Transverse colon (tissue), 4 donors: ENCODE results near the gene GMPR.

ENCODE experiments used
- EP300 ChIP-seq: sonication (generic); formaldehyde crosslinking; IDR thresholded peaks from one replicate; pipeline ENCODE4 v1.6.1; 2017; ENCODE audit warnings: antibody characterized with exemption, low read depth
- POLR2A ChIP-seq: fragments of 450-650 bp; IDR thresholded peaks from one replicate; pipeline ENCODE4 v1.6.1; 2016; ENCODE audit warnings: antibody characterized with exemption, mild to moderate bottlenecking, moderate library complexity
- POLR2AphosphoS5 ChIP-seq, 3 donors: sonication (generic); formaldehyde crosslinking; IDR thresholded peaks; one replicate each; pipeline ENCODE4 v1.6.1; 2016; ENCODE audit warnings: antibody characterized with exemption in 3 of 3
- TF ChIP-seq, protein P1 (sequence below), 5 experiments: fragments of 200-600 bp in 3 of 5; fragments of 450-650 bp in 2 of 5; sonication (generic) in 3 of 5; IDR thresholded peaks; 1 replicate in 2 of 5; 2 replicates in 3 of 5; pipeline ENCODE4 v1.5.1; 2016 to 2017; ENCODE audit warnings: antibody characterized with exemption in 5 of 5, inconsistent platforms in 3 of 5, mild to moderate bottlenecking in 2 of 5, moderate library complexity in 1 of 5

DNA sequence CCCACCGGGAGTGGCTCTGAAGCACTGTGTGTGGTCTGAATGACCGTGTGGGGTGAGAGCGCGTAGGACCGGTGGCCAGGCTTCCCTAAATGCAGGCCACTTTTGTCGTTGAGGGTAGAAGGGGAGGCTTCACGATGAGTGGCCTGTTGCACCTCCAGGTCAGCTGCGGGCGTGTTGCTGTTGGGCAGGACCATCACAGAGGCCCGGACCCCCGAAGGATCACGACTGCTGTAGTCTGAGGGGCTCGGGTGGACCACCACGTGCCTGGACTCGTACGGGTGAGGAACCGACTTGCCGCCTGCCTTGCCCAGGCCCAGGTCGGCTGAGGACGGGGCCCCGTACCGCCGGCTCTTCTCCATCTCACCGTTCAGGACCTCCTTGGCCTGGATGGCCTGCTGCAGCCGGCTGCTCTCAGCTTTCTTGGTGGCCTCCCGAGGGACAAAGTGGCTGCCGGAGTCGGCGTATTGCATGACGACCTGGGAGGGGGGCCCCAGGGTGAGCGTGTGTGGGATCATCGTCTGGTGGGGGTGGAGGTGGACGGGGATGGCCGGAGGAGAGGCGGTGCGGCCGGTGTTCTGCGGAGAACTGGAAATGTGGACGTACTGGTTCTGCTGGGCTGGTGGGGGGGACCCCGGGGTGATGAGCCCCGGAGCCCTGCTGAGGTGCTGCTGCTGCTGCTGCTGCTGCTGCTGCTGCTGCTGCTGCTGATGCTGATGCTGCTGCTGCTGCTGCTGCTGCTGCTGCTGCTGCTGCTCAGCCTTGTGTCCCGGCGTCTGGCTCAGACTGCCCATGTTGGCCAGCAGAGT, 88.8 kb downstream of the GMPR start:
- TF ChIP-seq, protein P1, sequence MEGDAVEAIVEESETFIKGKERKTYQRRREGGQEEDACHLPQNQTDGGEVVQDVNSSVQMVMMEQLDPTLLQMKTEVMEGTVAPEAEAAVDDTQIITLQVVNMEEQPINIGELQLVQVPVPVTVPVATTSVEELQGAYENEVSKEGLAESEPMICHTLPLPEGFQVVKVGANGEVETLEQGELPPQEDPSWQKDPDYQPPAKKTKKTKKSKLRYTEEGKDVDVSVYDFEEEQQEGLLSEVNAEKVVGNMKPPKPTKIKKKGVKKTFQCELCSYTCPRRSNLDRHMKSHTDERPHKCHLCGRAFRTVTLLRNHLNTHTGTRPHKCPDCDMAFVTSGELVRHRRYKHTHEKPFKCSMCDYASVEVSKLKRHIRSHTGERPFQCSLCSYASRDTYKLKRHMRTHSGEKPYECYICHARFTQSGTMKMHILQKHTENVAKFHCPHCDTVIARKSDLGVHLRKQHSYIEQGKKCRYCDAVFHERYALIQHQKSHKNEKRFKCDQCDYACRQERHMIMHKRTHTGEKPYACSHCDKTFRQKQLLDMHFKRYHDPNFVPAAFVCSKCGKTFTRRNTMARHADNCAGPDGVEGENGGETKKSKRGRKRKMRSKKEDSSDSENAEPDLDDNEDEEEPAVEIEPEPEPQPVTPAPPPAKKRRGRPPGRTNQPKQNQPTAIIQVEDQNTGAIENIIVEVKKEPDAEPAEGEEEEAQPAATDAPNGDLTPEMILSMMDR (IDR thresholded peaks at IDR 0.05): no peak
- TF ChIP-seq POLR2AphosphoS5 (IDR thresholded peaks at IDR 0.05) (no peak), POLR2A (no peak), EP300 (no peak)
